KMS-11 (cell line): ENCODE measurements around the gene YARS1.

Experiments used
- H2AFZ ChIP-seq: fragments of 200-600 bp; sonication (generic); 2 replicates; pipeline ENCODE4 v1.6.1; 2016; ENCODE audit warnings: antibody characterized with exemption, mixed run types, low read depth
- H3K27ac ChIP-seq: fragments of 200-600 bp; sonication (generic); 2 replicates; pipeline ENCODE4 v1.6.1; 2016; ENCODE audit warnings: mild to moderate bottlenecking, mixed run types
- H3K27me3 ChIP-seq: fragments of 200-600 bp; sonication (generic); 2 replicates; pipeline ENCODE4 v1.6.1; 2017; ENCODE audit warnings: mild to moderate bottlenecking, low read depth, mixed run types, moderate library complexity; ENCODE audit not compliant: insufficient read depth
- H3K36me3 ChIP-seq: fragments of 200-600 bp; sonication (generic); 2 replicates; pipeline ENCODE4 v1.6.1; 2017; ENCODE audit warnings: mild to moderate bottlenecking, mixed run types; ENCODE audit not compliant: insufficient read depth
- H3K4me1 ChIP-seq: fragments of 200-600 bp; sonication (generic); 2 replicates; pipeline ENCODE4 v1.6.1; 2016; ENCODE audit warnings: mild to moderate bottlenecking, low read depth, mixed run types; ENCODE audit not compliant: poor library complexity, severe bottlenecking
- H3K4me2 ChIP-seq: fragments of 200-600 bp; sonication (generic); 2 replicates; pipeline ENCODE4 v1.7.0; 2016; ENCODE audit warnings: mild to moderate bottlenecking, mixed run types
- H3K4me3 ChIP-seq: fragments of 200-600 bp; sonication (generic); IDR thresholded peaks from 2 replicates; pipeline ENCODE4 v1.6.1; 2017; ENCODE audit warnings: low read depth, low read length, mixed read lengths; ENCODE audit not compliant: insufficient read depth
- H3K79me2 ChIP-seq: fragments of 200-600 bp; sonication (generic); 2 replicates; pipeline ENCODE4 v1.6.1; 2016; ENCODE audit warnings: low read depth, mixed run types; ENCODE audit not compliant: insufficient read depth
- H3K9ac ChIP-seq: fragments of 200-600 bp; sonication (generic); 2 replicates; pipeline ENCODE4 v1.6.1; 2016; ENCODE audit warnings: mild to moderate bottlenecking, mixed run types
- H4K20me1 ChIP-seq: fragments of 200-600 bp; sonication (generic); 2 replicates; pipeline ENCODE4 v1.6.1; 2016; ENCODE audit warnings: mild to moderate bottlenecking, mixed run types; ENCODE audit not compliant: insufficient read depth
- CTCF ChIP-seq: fragments of 200-600 bp; sonication (generic); conservative IDR thresholded peaks from 2 replicates; pipeline ENCODE4 v1.6.1; 2017; ENCODE audit warnings: low read depth, mild to moderate bottlenecking, antibody characterized with exemption, low read length, moderate library complexity, mixed read lengths

YARS1 gene

DNA sequence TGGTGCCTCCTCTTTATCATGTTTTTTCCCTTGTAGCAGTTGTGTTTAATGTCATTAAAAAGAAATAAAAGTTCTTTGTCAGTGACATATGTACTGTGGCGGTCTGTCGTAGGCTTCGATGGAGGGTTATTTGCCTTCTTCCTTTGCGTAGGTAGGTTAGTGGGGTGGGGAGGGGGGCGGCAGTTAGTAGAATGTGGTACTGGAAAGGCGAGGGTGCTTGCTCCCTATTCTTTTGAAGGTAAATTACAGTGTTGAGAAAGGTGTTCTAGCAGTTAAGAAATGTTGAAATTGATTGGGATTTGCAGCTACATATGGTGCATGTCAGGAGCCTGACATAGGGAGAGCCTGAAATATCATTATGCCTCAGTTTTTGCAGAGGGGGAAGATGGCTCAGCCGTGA, 41.6 kb upstream of the YARS1 start:
- Histone ChIP-seq H3K27ac (no peak overlapping the region), H3K79me2 (no peaks in the 10 kb centered on the region)
- TF ChIP-seq CTCF = no peak

GRCh38 chr1:32858136-32858535, 41.0 kb upstream of the YARS1 start:
- Histone ChIP-seq H3K4me3 (no peak overlapping the region), H3K9ac (no peak overlapping the region), H3K4me2 (no peak overlapping the region), H3K27ac (no peak overlapping the region), H2AFZ (no peak overlapping the region), H3K79me2 (no peaks in the 10 kb centered on the region), H3K36me3 (no peaks in the 10 kb centered on the region), H3K27me3 (no peaks in the 10 kb centered on the region), H3K4me1 (no peaks in the 10 kb centered on the region), H4K20me1 (no peaks in the 10 kb centered on the region)
- TF ChIP-seq CTCF = no peak

More for the DNA sequence above, 41.6 kb upstream of the YARS1 start:
- no peaks in the 10 kb centered on the region for H3K4me1 ChIP-seq
- no peaks in the 10 kb centered on the region for H3K27me3 ChIP-seq
- no peaks in the 10 kb centered on the region for H4K20me1 ChIP-seq
- no peaks in the 10 kb centered on the region for H3K36me3 ChIP-seq
- no peak overlapping the region for H2AFZ ChIP-seq
- H3K9ac ChIP-seq = no peak overlapping the region
- H3K4me3 ChIP-seq = no peak overlapping the region
- no peak overlapping the region for H3K4me2 ChIP-seq

DNA sequence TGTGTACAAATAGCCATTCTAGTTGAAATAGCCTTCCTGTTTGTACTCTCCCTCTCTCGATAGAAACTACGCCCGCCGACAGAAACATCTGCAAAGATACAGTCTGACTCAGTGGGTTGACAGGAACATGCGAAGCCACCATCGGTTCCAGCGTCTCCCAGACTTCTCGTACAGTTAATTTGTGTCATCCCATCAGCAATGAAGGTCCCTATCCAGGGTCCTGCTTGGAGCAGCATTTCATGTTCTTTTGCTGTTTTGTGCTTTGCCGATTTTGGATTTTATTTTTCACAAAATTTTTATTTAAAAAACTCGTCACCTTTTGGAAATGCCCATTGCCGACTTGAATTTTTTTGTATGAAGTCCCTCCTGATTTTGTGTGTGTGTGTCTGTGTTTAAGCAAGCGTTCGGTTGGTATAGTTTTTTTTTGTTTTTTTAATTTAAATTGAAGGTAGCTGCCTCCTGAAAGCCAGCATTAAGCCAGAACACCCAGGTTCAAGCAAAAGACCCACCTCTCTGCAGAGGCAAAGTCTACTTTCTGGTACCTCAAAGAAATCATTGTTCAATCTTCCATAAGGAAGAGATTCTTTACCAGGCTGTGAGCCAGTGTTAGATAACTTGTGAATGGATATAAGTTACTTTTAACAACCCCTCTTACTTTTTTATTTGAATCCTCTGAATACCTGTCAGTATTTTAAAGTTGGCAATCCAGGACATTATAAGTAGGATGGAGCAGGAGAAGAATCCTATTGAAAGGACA, 38.9 kb upstream of the YARS1 start:
- Histone ChIP-seq H3K4me2 (no peak overlapping the region), H3K4me1 (no peaks in the 10 kb centered on the region), H3K27me3 (no peaks in the 10 kb centered on the region), H3K79me2 (no peaks in the 10 kb centered on the region), H3K27ac (no peak overlapping the region), H4K20me1 (no peaks in the 10 kb centered on the region), H3K36me3 (no peaks in the 10 kb centered on the region), H3K4me3 (no peak overlapping the region), H2AFZ (no peak overlapping the region), H3K9ac (no peak overlapping the region)
- no peak for TF ChIP-seq CTCF

GRCh38 chr1:32848354-32849063, 31.4 kb upstream of the YARS1 start:
- H3K27ac ChIP-seq = no peak overlapping the region; the same call in 1 of the 2 replicates
- H3K9ac ChIP-seq = no peak overlapping the region
- H3K79me2 ChIP-seq = no peaks in the 10 kb centered on the region
- no peak for TF ChIP-seq CTCF
- 0 out of 2 replicates have a peak, but pooled peaks cover 1% of the 10 kb centered on the region for H3K36me3 ChIP-seq
- no peak overlapping the region for H2AFZ ChIP-seq
- no peak overlapping the region for H3K4me2 ChIP-seq
- H3K4me1 ChIP-seq = peaks cover 6% of the 10 kb centered on the region
- H4K20me1 ChIP-seq = no peaks in the 10 kb centered on the region
- no peak overlapping the region for H3K4me3 ChIP-seq
- no peaks in the 10 kb centered on the region for H3K27me3 ChIP-seq
